H1 (cell line): ENCODE measurements around the gene CBLL1. TPM values are rescaled to one million over a fixed set of nuclear protein-coding genes. Genes with fewer than 3 reads are reported as not detected.

Source experiments
- CTCF ChIA-PET: fragments of 300-600 bp; sonication (Branson Sonifier 250); formaldehyde crosslinking; loops from one replicate; lab custom pipeline; 2021; ENCODE audit not compliant: partially characterized antibody; lab: Charles Lee
- POLR2A ChIA-PET: fragments of 300-600 bp; sonication (Branson Sonifier 250); formaldehyde crosslinking; loops from one replicate; lab custom pipeline; 2021; ENCODE audit warnings: inconsistent platforms; ENCODE audit not compliant: partially characterized antibody; lab: Charles Lee
- DNase-seq, 2 experiments: peaks; one replicate each; pipeline versions ENCODE4 v3.0.0 to v3.0.0-alpha.2; 2010 to 2022; ENCODE audit warnings: low spot score in 2 of 2, low read depth in 1 of 2, mixed read lengths in 1 of 2
- FAIRE-seq: peaks from 2 replicates; lab custom pipeline; 2011; peaks lifted over from hg19 to GRCh38; lab: Jason Lieb, UNC
- H2AFZ ChIP-seq: 2 replicates; pipeline ENCODE4 v1.8.1; 2012; ENCODE audit warnings: low read length, inconsistent platforms
- H2AK5ac ChIP-seq: 2 replicates; pipeline ENCODE4 v1.6.1; 2013; ENCODE audit warnings: low read depth, low read length
- H2BK120ac ChIP-seq: replicated peaks from 2 replicates; pipeline ENCODE3; 2013; ENCODE audit warnings: low read depth, low read length, inconsistent platforms
- H2BK12ac ChIP-seq: 2 replicates; pipeline ENCODE4 v1.6.1; 2013; ENCODE audit warnings: low read depth, low read length
- H2BK15ac ChIP-seq: 2 replicates; pipeline ENCODE4 v1.6.1; 2013; ENCODE audit warnings: low read length
- H2BK20ac ChIP-seq: 2 replicates; pipeline ENCODE4 v1.6.1; 2013; ENCODE audit warnings: low read length
- H2BK5ac ChIP-seq: 2 replicates; pipeline ENCODE4 v1.6.1; 2013; ENCODE audit warnings: low read depth, low read length
- H3K14ac ChIP-seq: 2 replicates; pipeline ENCODE4 v1.6.1; 2013; ENCODE audit warnings: inconsistent platforms; ENCODE audit not compliant: insufficient read length
- H3K18ac ChIP-seq: 2 replicates; pipeline ENCODE4 v1.6.1; 2013; ENCODE audit warnings: low read length; ENCODE audit errors: extremely low read depth
- H3K23ac ChIP-seq: 2 replicates; pipeline ENCODE4 v1.6.1; 2013; ENCODE audit warnings: inconsistent platforms; ENCODE audit not compliant: insufficient read length
- H3K23me2 ChIP-seq: 2 replicates; pipeline ENCODE4 v1.6.1; 2013; ENCODE audit warnings: low read depth, low read length
- H3K27ac ChIP-seq: 2 replicates; pipeline ENCODE4 v1.6.1; 2011; ENCODE audit warnings: low read depth, low read length, inconsistent platforms
- H3K27me3 ChIP-seq, 4 experiments: replicated peaks in 1 of 4; 1 replicate in 1 of 4; 2 replicates in 3 of 4; pipeline versions ENCODE4 v1.6.1 to v1.8.1; 2011 to 2013; ENCODE audit warnings: low read length in 3 of 4, mild to moderate bottlenecking in 3 of 4, inconsistent platforms in 2 of 4, mixed read lengths in 2 of 4, moderate library complexity in 1 of 4; ENCODE audit not compliant: control insufficient read depth in 3 of 4, insufficient read depth in 3 of 4; ENCODE audit errors: extremely low read depth in 1 of 4
- H3K36me3 ChIP-seq, 4 experiments: 2 replicates each; pipeline versions ENCODE4 v1.6.1 to v1.8.1; 2011 to 2013; ENCODE audit warnings: mild to moderate bottlenecking in 4 of 4, low read length in 3 of 4, moderate library complexity in 2 of 4, control low read depth in 1 of 4, inconsistent platforms in 1 of 4; ENCODE audit not compliant: insufficient read depth in 4 of 4, control insufficient read depth in 2 of 4
- H3K4ac ChIP-seq: replicated peaks from 2 replicates; pipeline ENCODE3; 2013; ENCODE audit warnings: low read length, low read depth, mixed read lengths, inconsistent platforms; ENCODE audit not compliant: insufficient read length
- H3K4me1 ChIP-seq, 4 experiments: replicated peaks in 1 of 4; 1 replicate in 1 of 4; 2 replicates in 3 of 4; pipeline versions ENCODE4 v1.6.1 to v1.8.1; 2011 to 2013; ENCODE audit warnings: low read length in 3 of 4, inconsistent platforms in 2 of 4, mixed read lengths in 1 of 4; ENCODE audit not compliant: insufficient read depth in 4 of 4, control insufficient read depth in 3 of 4
- H3K4me2 ChIP-seq, 2 experiments: 2 replicates each; pipeline versions ENCODE4 v1.6.1 to v1.8.1; 2011 to 2013; ENCODE audit warnings: low read depth in 2 of 2, low read length in 2 of 2, control low read depth in 1 of 2, inconsistent platforms in 1 of 2, mild to moderate bottlenecking in 1 of 2; ENCODE audit not compliant: insufficient read depth in 1 of 2
- H3K4me3 ChIP-seq, 4 experiments: fragments of 200-600, 300-600 bp in 1 of 4; sonication (generic), shearing (Covaris generic), sonication (Bioruptor Twin) in 1 of 4; 2 replicates each; pipeline versions ENCODE4 v1.5.1 to v1.8.1; 2011 to 2016; ENCODE audit warnings: low read length in 4 of 4, low read depth in 3 of 4, control low read depth in 2 of 4, inconsistent platforms in 2 of 4, mild to moderate bottlenecking in 2 of 4, mixed read lengths in 1 of 4, moderate library complexity in 1 of 4; ENCODE audit not compliant: insufficient read depth in 2 of 4; ENCODE audit errors: extremely low read depth in 1 of 4
- H3K56ac ChIP-seq: replicated peaks from 2 replicates; pipeline ENCODE3; 2013; ENCODE audit warnings: low read depth, mild to moderate bottlenecking, mixed read lengths, low read length, inconsistent platforms; ENCODE audit not compliant: insufficient read length
- H3K79me1 ChIP-seq: 2 replicates; pipeline ENCODE4 v1.6.1; 2013; ENCODE audit warnings: low read depth, low read length, control low read depth
- H3K79me2 ChIP-seq, 2 experiments: 2 replicates each; pipeline versions ENCODE4 v1.6.1 to v1.8.1; 2012 to 2013; ENCODE audit warnings: low read length in 2 of 2, mild to moderate bottlenecking in 2 of 2, inconsistent platforms in 1 of 2; ENCODE audit not compliant: insufficient read depth in 2 of 2, control insufficient read depth in 1 of 2
- H3K9ac ChIP-seq, 4 experiments: replicated peaks in 1 of 4; 1 replicate in 1 of 4; 2 replicates in 3 of 4; pipeline versions ENCODE4 v1.6.1 to v1.8.1; 2011 to 2013; ENCODE audit warnings: low read depth in 3 of 4, low read length in 3 of 4, control low read depth in 2 of 4, mild to moderate bottlenecking in 2 of 4, moderate library complexity in 2 of 4, inconsistent platforms in 1 of 4; ENCODE audit errors: extremely low read depth in 1 of 4
- H3K9me3 ChIP-seq, 2 experiments: 2 replicates each; pipeline versions ENCODE4 v1.6.1 to v1.8.1; 2012 to 2013; ENCODE audit warnings: mild to moderate bottlenecking in 2 of 2, moderate library complexity in 2 of 2, control low read depth in 1 of 2, inconsistent platforms in 1 of 2, low read depth in 1 of 2, low read length in 1 of 2, mixed read lengths in 1 of 2; ENCODE audit not compliant: insufficient read depth in 2 of 2
- H4K20me1 ChIP-seq, 2 experiments: replicated peaks in 1 of 2; 2 replicates each; pipeline versions ENCODE3 to v1.8.1; 2011 to 2013; ENCODE audit warnings: inconsistent platforms in 2 of 2, low read length in 2 of 2, mild to moderate bottlenecking in 1 of 2; ENCODE audit not compliant: insufficient read depth in 2 of 2, control insufficient read depth in 1 of 2
- H4K5ac ChIP-seq: 2 replicates; pipeline ENCODE4 v1.6.1; 2013; ENCODE audit warnings: low read length, low read depth, mixed read lengths, inconsistent platforms; ENCODE audit not compliant: insufficient read length
- H4K8ac ChIP-seq: 2 replicates; pipeline ENCODE4 v1.8.0; 2013; ENCODE audit warnings: mild to moderate bottlenecking, moderate library complexity, low read length, inconsistent platforms; ENCODE audit not compliant: insufficient read depth; ENCODE audit errors: extremely low read depth
- H4K91ac ChIP-seq: replicated peaks from 2 replicates; pipeline ENCODE3; 2013; ENCODE audit warnings: low read length, mixed read lengths, inconsistent platforms; ENCODE audit not compliant: insufficient read length
- ASH2L ChIP-seq: fragments of 200-600, 300-600 bp; sonication (generic); IDR thresholded peaks from one replicate; pipeline ENCODE4 v1.7.1; 2017; ENCODE audit warnings: low read length
- CTBP2 ChIP-seq: IDR thresholded peaks from 2 replicates; pipeline ENCODE4 v1.7.0; 2011; ENCODE audit warnings: borderline replicate concordance, mild to moderate bottlenecking, moderate library complexity, mixed read lengths, low read length; ENCODE audit not compliant: insufficient read depth, insufficient read length
- EGR1 ChIP-seq: IDR thresholded peaks from 2 replicates; pipeline ENCODE4 v1.6.1; 2011; ENCODE audit warnings: low read depth, low read length, borderline replicate concordance
- SAP30 ChIP-seq: fragments of 300-600 bp; sonication (generic); IDR thresholded peaks from 2 replicates; pipeline ENCODE4 v1.7.1; 2012; ENCODE audit warnings: low read length, moderate library complexity, mild to moderate bottlenecking, inconsistent platforms; ENCODE audit not compliant: insufficient read depth, insufficient replicate concordance
- SP4 ChIP-seq: IDR thresholded peaks from 2 replicates; pipeline ENCODE4 v1.6.1; 2012; ENCODE audit warnings: low read length, inconsistent platforms
- TBP ChIP-seq: IDR thresholded peaks from 2 replicates; pipeline ENCODE4 v1.6.1; 2011; ENCODE audit warnings: low read depth, low read length, improper control_type of control experiment
- YY1 ChIP-seq: IDR thresholded peaks from 2 replicates; pipeline ENCODE4 v1.6.1; 2011; ENCODE audit warnings: low read depth, mild to moderate bottlenecking, low read length
- ZNF274 ChIP-seq: IDR thresholded peaks from 2 replicates; pipeline ENCODE4 v1.7.0; 2012; ENCODE audit warnings: low read length, borderline replicate concordance; ENCODE audit errors: extremely low read depth
- WGBS, 2 experiments: shearing (Covaris generic) in 1 of 2; methylation state at CpG; one replicate each; pipeline versions ENCODE4 v1.1.6 to v1.1.7; 2013 to 2015; ENCODE audit warnings: low lambda C conversion rate in 2 of 2, mixed read lengths in 2 of 2, inconsistent platforms in 1 of 2, low coverage in 1 of 2, missing lambda C conversion rate in 1 of 2; ENCODE audit not compliant: insufficient replicate concordance in 2 of 2, insufficient coverage in 1 of 2, insufficient read length in 1 of 2; ENCODE audit errors: extremely low coverage in 1 of 2, missing lambda C conversion rate in 1 of 2; 5-methylcytosine and 5-hydroxymethylcytosine counted together
- polyA plus RNA-seq, 7 experiments: library from polyadenylated mRNA; depleted of rRNA in 3 of 7; stranded (reverse) in 5 of 7; unstranded in 2 of 7; fragments of >200 nt in 5 of 7; fragments of 200-250 nt in 2 of 7; gene quantifications; 1 replicate in 5 of 7; 2 replicates in 1 of 7; 4 replicates in 1 of 7; pipeline versions ENCODE4 v1.2.1 to v1.2.3, GENCODE V29; 2011 to 2013; ENCODE audit warnings: missing spikeins in 2 of 7, mixed read lengths in 2 of 7
- total RNA-seq: library from RNA; stranded (reverse); fragmentation: NEBNext Ultra II Directional; extraction: Animal tissue kit (Norgen Biotek cat#: 25700); gene quantifications from 2 replicates; pipeline ENCODE4 v1.2.1, GENCODE V29; 2021
- TF ChIP-seq, protein P1 (sequence below): IDR thresholded peaks from 2 replicates; pipeline ENCODE4 v1.6.1; 2012; ENCODE audit warnings: low read length, inconsistent platforms

CBLL1 gene
- total and polyA plus RNA-seq, 2 of the 8 experiments (the other 6 are each of a cell fraction or from before 2014, with no cell fraction given): 27.0 to 34.0 TPM

DNA sequence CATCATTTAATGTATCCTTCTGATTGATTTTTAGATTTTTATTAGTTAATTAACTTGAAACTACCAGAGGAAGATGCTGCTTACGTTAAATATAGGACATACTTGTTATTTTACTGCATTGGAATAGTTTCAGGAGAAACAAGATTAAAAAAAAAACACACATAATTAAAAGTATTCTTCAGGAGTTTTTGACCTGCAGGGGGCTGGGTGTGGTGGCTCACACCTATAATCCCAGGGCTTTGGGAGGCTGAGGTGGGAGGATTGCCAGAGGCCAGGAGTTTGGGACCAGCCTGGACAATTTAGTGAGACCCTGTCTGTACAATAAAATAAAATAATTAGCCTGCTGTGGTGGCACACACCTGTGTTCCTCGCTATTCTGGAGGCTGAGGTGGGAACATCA lies 10.7 kb downstream of the CBLL1 start:
- H4K20me1 ChIP-seq: peaks cover 2 to 11% of the 10 kb centered on the region in 2 experiments
- H4K8ac ChIP-seq: no peak overlapping the region
- no peak for FAIRE-seq
- H2AFZ ChIP-seq: no peak overlapping the region
- 98% methylated on average over 2 of the region's 2 CpGs; no CpG with 5 or more reads in 1 of the 2 experiments for WGBS, 2 experiments
- H3K4me2 ChIP-seq: no peak overlapping the region
- H3K27ac ChIP-seq: no peak overlapping the region
- H2BK12ac ChIP-seq: no peak overlapping the region
- H4K5ac ChIP-seq: no peak overlapping the region
- H3K4me1 ChIP-seq: no peaks in the 10 kb centered on the region
- H3K23ac ChIP-seq: no peak overlapping the region
- H2BK5ac ChIP-seq: no peak overlapping the region
- H3K9ac ChIP-seq: no peak overlapping the region
- peaks cover 4% of the 10 kb centered on the region; the same call in 1 of the 2 replicates for H3K79me1 ChIP-seq
- H2BK120ac ChIP-seq: no peak overlapping the region
- no peak overlapping the region for H3K56ac ChIP-seq
- H2BK15ac ChIP-seq: no peak overlapping the region
- no peaks in the 10 kb centered on the region for H3K9me3 ChIP-seq
- no peak overlapping the region for H3K4ac ChIP-seq
- no peak for DNase-seq
- H3K4me3 ChIP-seq: no peak overlapping the region
- CTCF ChIA-PET: no interaction called here
- peaks cover 0 to 8% of the 10 kb centered on the region in 2 experiments; a peak in 2 of 4 replicates for H3K79me2 ChIP-seq
- H3K23me2 ChIP-seq: no peaks in the 10 kb centered on the region
- peaks cover 9 to 81% (median 37%) of the 10 kb centered on the region in 4 experiments; a peak in 7 of 8 replicates for H3K36me3 ChIP-seq
- no peaks in the 10 kb centered on the region for H3K27me3 ChIP-seq
- H3K14ac ChIP-seq: no peak overlapping the region
- POLR2A ChIA-PET: no interaction called here
- H2AK5ac ChIP-seq: no peak overlapping the region
- H4K91ac ChIP-seq: no peak overlapping the region
- no peak overlapping the region for H2BK20ac ChIP-seq
- H3K18ac ChIP-seq: no peak overlapping the region
- TF ChIP-seq, protein P1, sequence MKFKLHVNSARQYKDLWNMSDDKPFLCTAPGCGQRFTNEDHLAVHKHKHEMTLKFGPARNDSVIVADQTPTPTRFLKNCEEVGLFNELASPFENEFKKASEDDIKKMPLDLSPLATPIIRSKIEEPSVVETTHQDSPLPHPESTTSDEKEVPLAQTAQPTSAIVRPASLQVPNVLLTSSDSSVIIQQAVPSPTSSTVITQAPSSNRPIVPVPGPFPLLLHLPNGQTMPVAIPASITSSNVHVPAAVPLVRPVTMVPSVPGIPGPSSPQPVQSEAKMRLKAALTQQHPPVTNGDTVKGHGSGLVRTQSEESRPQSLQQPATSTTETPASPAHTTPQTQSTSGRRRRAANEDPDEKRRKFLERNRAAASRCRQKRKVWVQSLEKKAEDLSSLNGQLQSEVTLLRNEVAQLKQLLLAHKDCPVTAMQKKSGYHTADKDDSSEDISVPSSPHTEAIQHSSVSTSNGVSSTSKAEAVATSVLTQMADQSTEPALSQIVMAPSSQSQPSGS: no peak
- no peak for TF ChIP-seq ZNF274
- no peak for TF ChIP-seq ASH2L
- no peak for TF ChIP-seq CTBP2
- no peak for TF ChIP-seq SAP30
- no peak for TF ChIP-seq SP4
- no peak for TF ChIP-seq TBP
- TF ChIP-seq YY1: no peak
- no peak for TF ChIP-seq EGR1
